BJ (cell line): ENCODE data around the gene CAMSAP1. TPM values are rescaled to one million over a fixed set of nuclear protein-coding genes. Genes with fewer than 3 reads are reported as not detected.

Experiments
- CTCF ChIA-PET: fragments of 350-600 bp; formaldehyde crosslinking; extraction: SDS; loops from one replicate; lab custom pipeline; 2021; ENCODE audit warnings: antibody characterized with exemption, inconsistent platforms; lab: Yijun Ruan, JAX
- POLR2A ChIA-PET: fragments of 300-600 bp; sonication (Branson Sonifier 250); formaldehyde crosslinking; extraction: SDS; loops from one replicate; lab custom pipeline; 2021; ENCODE audit warnings: antibody characterized with exemption; lab: Charles Lee
- DNase-seq: peaks from one replicate; pipeline ENCODE4 v3.0.0-alpha.2; 2011; ENCODE audit warnings: low read depth
- H3K27me3 ChIP-seq: 2 replicates; pipeline ENCODE4 v1.6.0; 2011; ENCODE audit warnings: low read length; ENCODE audit not compliant: control insufficient read depth, insufficient read depth
- H3K36me3 ChIP-seq: 2 replicates; pipeline ENCODE4 v1.5.1; 2011; ENCODE audit warnings: low read length; ENCODE audit not compliant: control insufficient read depth, insufficient read depth
- H3K4me3 ChIP-seq: 2 replicates; pipeline ENCODE4 v1.5.1; 2011; ENCODE audit warnings: low read depth, mild to moderate bottlenecking, control low read depth, low read length
- CTCF ChIP-seq: IDR thresholded peaks from 2 replicates; pipeline ENCODE4 v1.5.1; 2011; ENCODE audit warnings: low read depth, mild to moderate bottlenecking, control low read depth, inconsistent platforms, low read length, moderate library complexity; ENCODE audit not compliant: insufficient read depth
- polyA plus RNA-seq: library from polyadenylated mRNA; depleted of rRNA; stranded (reverse); fragments of >200 nt; gene quantifications from 2 replicates; pipeline ENCODE4 v1.2.3, GENCODE V29; 2011

The CAMSAP1 gene
- polyA plus RNA-seq, 1 experiment, result 4.1 TPM

- ChIA-PET POLR2A (no interaction called here), CTCF (no interaction called here)
- no peak for DNase-seq
- Histone ChIP-seq H3K27me3 (no peaks in the 10 kb centered on the region), H3K4me3 (no peak overlapping the region), H3K36me3 (no peaks in the 10 kb centered on the region)
- TF ChIP-seq CTCF, result no peak
These were observed 141.1 kb downstream of the CAMSAP1 start for GRCh38 chr9:135766251-135766650.

- DNase-seq, result no peak
- no peak overlapping the region for H3K4me3 ChIP-seq
- no peak for TF ChIP-seq CTCF
- POLR2A ChIA-PET, result no interaction called here
- H3K36me3 ChIP-seq, result no peaks in the 10 kb centered on the region
- CTCF ChIA-PET, result no interaction called here
- no peaks in the 10 kb centered on the region for H3K27me3 ChIP-seq
These were observed 141.9 kb downstream of the CAMSAP1 start for GRCh38 chr9:135765416-135765815.

GRCh38 chr9:135764731-135765130 is 142.6 kb downstream of the CAMSAP1 start:
- ChIA-PET POLR2A (no interaction called here), CTCF (interaction anchor here (0.6 kb wide), 1 partner anchor 517 kb away, joined by 5 read pairs; no protein-coding TSS in a partner anchor)
- Histone ChIP-seq H3K36me3 (no peaks in the 10 kb centered on the region), H3K4me3 (no peak overlapping the region), H3K27me3 (no peaks in the 10 kb centered on the region)
- TF ChIP-seq CTCF, result no peak
- DNase-seq, result no peak

- no peak for TF ChIP-seq CTCF
- DNase-seq, result no peak
- POLR2A ChIA-PET, result no interaction called here
- H3K27me3 ChIP-seq, result no peaks in the 10 kb centered on the region
- H3K4me3 ChIP-seq, result no peak overlapping the region
- no peaks in the 10 kb centered on the region for H3K36me3 ChIP-seq
- CTCF ChIA-PET, result interaction anchor here (0.6 kb wide), 1 partner anchor 518 kb away, joined by 5 read pairs; no protein-coding TSS in a partner anchor
These were observed 143.5 kb downstream of the CAMSAP1 start for GRCh38 chr9:135763716-135764446.

- Histone ChIP-seq H3K36me3 (no peaks in the 10 kb centered on the region), H3K27me3 (no peaks in the 10 kb centered on the region), H3K4me3 (no peak overlapping the region)
- TF ChIP-seq CTCF, result no peak
- POLR2A ChIA-PET, result no interaction called here
- no peak for DNase-seq
- CTCF ChIA-PET, result no interaction called here
These were observed 144.4 kb downstream of the CAMSAP1 start for GRCh38 chr9:135762921-135763320.
